Measurements from ENCODE around the gene NDUFAF8.

GRCh38 chr17:81202318-81202717 is 36.8 kb upstream of the NDUFAF8 start:
- TF ChIP-seq CTCF (IDR thresholded peaks at IDR 0.05), result no peak
- TF ChIP-seq POLR2A (IDR thresholded peaks at IDR 0.05), result no peak
